GM23338 (cell line): ENCODE measurements around the gene CLP1. TPM values are rescaled to one million over a fixed set of nuclear protein-coding genes. Genes with fewer than 3 reads are reported as not detected.

ENCODE experiments used
- NANOG ChIP-seq: IDR thresholded peaks from 2 replicates; pipeline ENCODE4 v1.6.1; 2016; ENCODE audit warnings: antibody characterized with exemption, borderline replicate concordance
- ZNF331 ChIP-seq: fragments of 250-450 bp; sonication (Bioruptor Pico); IDR thresholded peaks from 2 replicates; pipeline ENCODE4 v1.5.0; 2020; ENCODE audit warnings: low read depth, mild to moderate bottlenecking, moderate library complexity
- microRNA counts: library from miRNA; unstranded; fragments of <30 nt; microRNA quantifications from one replicate; lab custom pipeline; 2017
- microRNA-seq: library from miRNA; unstranded; fragments of <30 nt; microRNA quantifications from one replicate; pipeline ENCODE4, GENCODE V29; 2017
- polyA plus RNA-seq: library from polyadenylated mRNA; unstranded; fragments of >200 nt; fragmentation: Nextera tagmentation; extraction: Ambion mirVana; gene quantifications from 2 replicates; pipeline ENCODE4 v1.2.1, GENCODE V29; 2016
- small RNA-seq: library from RNA; depleted of rRNA; stranded (forward); fragments of <200 nt; gene quantifications from one replicate; pipeline ENCODE3, GENCODE V24; 2014; ENCODE audit warnings: low replicate concordance
- total RNA-seq: library from RNA; depleted of rRNA; stranded (reverse); fragments of >200 nt; shearing (Covaris generic); gene quantifications from 2 replicates; pipeline ENCODE4 v1.2.3, GENCODE V29; 2014; rRNA removed
- TF ChIP-seq, protein P1 (sequence below): fragments of 250-450 bp; sonication (Bioruptor Pico); IDR thresholded peaks from 2 replicates; pipeline ENCODE4 v1.5.0; 2020; ENCODE audit warnings: mild to moderate bottlenecking, moderate library complexity

The CLP1 gene
- total and polyA plus RNA-seq, 2 experiments from 2014 or later: 16.8 to 25.2 TPM

DNA sequence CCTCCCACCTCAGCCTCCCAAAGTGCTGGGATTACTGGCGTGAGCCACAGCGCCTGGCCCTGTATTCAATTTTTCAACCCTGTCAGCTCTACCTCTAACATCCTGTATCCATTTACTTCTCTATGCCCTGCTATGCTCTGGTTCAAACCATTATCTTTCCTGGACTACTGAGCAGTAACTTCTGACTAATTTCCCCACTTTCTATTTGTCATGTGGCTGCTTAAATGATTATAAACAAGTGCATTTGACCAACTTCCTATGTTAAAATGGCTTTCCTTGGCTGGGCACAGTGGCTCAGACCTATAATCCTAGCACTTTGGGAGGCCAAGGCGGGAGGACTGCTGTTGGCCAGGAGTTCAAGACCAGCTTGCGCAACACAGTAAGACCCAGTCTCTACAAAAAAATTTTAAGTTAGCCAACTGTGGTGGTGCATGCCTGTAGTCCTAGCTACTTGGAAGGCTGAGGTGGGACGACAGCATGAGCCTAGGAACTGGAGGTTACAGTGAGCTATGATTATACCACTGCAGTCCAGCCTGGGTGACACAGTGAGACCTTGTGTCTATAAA lies 52.3 kb downstream of the CLP1 start (continued):
- TF ChIP-seq, protein P1, sequence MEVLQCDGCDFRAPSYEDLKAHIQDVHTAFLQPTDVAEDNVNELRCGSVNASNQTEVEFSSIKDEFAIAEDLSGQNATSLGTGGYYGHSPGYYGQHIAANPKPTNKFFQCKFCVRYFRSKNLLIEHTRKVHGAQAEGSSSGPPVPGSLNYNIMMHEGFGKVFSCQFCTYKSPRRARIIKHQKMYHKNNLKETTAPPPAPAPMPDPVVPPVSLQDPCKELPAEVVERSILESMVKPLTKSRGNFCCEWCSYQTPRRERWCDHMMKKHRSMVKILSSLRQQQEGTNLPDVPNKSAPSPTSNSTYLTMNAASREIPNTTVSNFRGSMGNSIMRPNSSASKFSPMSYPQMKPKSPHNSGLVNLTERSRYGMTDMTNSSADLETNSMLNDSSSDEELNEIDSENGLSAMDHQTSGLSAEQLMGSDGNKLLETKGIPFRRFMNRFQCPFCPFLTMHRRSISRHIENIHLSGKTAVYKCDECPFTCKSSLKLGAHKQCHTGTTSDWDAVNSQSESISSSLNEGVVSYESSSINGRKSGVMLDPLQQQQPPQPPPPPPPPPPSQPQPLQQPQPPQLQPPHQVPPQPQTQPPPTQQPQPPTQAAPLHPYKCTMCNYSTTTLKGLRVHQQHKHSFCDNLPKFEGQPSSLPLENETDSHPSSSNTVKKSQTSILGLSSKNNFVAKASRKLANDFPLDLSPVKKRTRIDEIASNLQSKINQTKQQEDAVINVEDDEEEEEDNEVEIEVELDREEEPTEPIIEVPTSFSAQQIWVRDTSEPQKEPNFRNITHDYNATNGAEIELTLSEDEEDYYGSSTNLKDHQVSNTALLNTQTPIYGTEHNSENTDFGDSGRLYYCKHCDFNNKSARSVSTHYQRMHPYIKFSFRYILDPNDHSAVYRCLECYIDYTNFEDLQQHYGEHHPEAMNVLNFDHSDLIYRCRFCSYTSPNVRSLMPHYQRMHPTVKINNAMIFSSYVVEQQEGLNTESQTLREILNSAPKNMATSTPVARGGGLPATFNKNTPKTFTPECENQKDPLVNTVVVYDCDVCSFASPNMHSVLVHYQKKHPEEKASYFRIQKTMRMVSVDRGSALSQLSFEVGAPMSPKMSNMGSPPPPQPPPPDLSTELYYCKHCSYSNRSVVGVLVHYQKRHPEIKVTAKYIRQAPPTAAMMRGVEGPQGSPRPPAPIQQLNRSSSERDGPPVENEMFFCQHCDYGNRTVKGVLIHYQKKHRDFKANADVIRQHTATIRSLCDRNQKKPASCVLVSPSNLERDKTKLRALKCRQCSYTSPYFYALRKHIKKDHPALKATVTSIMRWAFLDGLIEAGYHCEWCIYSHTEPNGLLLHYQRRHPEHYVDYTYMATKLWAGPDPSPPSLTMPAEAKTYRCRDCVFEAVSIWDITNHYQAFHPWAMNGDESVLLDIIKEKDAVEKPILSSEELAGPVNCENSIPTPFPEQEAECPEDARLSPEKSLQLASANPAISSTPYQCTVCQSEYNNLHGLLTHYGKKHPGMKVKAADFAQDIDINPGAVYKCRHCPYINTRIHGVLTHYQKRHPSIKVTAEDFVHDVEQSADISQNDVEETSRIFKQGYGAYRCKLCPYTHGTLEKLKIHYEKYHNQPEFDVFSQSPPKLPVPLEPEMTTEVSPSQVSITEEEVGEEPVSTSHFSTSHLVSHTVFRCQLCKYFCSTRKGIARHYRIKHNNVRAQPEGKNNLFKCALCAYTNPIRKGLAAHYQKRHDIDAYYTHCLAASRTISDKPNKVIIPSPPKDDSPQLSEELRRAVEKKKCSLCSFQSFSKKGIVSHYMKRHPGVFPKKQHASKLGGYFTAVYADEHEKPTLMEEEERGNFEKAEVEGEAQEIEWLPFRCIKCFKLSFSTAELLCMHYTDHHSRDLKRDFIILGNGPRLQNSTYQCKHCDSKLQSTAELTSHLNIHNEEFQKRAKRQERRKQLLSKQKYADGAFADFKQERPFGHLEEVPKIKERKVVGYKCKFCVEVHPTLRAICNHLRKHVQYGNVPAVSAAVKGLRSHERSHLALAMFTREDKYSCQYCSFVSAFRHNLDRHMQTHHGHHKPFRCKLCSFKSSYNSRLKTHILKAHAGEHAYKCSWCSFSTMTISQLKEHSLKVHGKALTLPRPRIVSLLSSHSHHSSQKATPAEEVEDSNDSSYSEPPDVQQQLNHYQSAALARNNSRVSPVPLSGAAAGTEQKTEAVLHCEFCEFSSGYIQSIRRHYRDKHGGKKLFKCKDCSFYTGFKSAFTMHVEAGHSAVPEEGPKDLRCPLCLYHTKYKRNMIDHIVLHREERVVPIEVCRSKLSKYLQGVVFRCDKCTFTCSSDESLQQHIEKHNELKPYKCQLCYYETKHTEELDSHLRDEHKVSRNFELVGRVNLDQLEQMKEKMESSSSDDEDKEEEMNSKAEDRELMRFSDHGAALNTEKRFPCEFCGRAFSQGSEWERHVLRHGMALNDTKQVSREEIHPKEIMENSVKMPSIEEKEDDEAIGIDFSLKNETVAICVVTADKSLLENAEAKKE: no peak
- TF ChIP-seq ZNF331 (CRISPR knock-in tag) (no peak), NANOG (no peak)

MicroRNAs encoded within 50 kb of the gene (microRNA counts, 767-probe panel; counts per million panel counts)
- 14,519 counts per million, percentile 94 among the panel's probes with 10 or more counts for microRNA hsa-miR-130a-3p (lab: Ali Mortazavi, UCI)

Small RNA genes within 50 kb of the gene (microRNA-seq; reads per million reads assigned to microRNA genes)
- gene MIR130A: 8,104 reads per million, percentile 98 among the genes with 10 or more reads in this experiment

Small RNA genes within 50 kb of the gene (small RNA-seq; reads per million reads assigned to genes)
- gene MIR130A: 175 reads per million, percentile 99 among the genes with 10 or more reads in this experiment

Other genes with a start within 250 kb of the CLP1 start
- gene SLC43A3, start 230.6 kb upstream of the CLP1 start, total RNA-seq: 23.7 and 24.8 TPM in 2 replicates
- 11.5 and 14.3 TPM in 2 replicates for gene SLC43A3, start 230.6 kb upstream of the CLP1 start, polyA plus RNA-seq
- 15.9 and 16.1 TPM in 2 replicates for gene RTN4RL2, start 197.2 kb upstream of the CLP1 start, total RNA-seq
- 13.1 and 13.9 TPM in 2 replicates for gene RTN4RL2, start 197.2 kb upstream of the CLP1 start, polyA plus RNA-seq
- 49.7 and 49.8 TPM in 2 replicates for gene SLC43A1, start 142.1 kb upstream of the CLP1 start, total RNA-seq
- 19.6 and 19.7 TPM in 2 replicates for gene SLC43A1, start 142.1 kb upstream of the CLP1 start, polyA plus RNA-seq
- 59.1 and 75.8 TPM in 2 replicates for gene TIMM10, start 127.0 kb upstream of the CLP1 start, total RNA-seq
- gene TIMM10, start 127.0 kb upstream of the CLP1 start, polyA plus RNA-seq: 193 and 194 TPM in 2 replicates
- 0.31 TPM in 1 of 2 replicates, not detected in the other for gene SMTNL1, start 120.2 kb upstream of the CLP1 start, total RNA-seq
- 0.14 and 0.70 TPM in 2 replicates for gene SMTNL1, start 120.2 kb upstream of the CLP1 start, polyA plus RNA-seq
- gene UBE2L6, start 90.1 kb upstream of the CLP1 start, total RNA-seq: 42.2 and 52.0 TPM in 2 replicates
- 46.0 and 46.5 TPM in 2 replicates for gene UBE2L6, start 90.1 kb upstream of the CLP1 start, polyA plus RNA-seq
- gene SERPING1, start 60.1 kb upstream of the CLP1 start, total RNA-seq: 40.8 and 42.3 TPM in 2 replicates
- gene SERPING1, start 60.1 kb upstream of the CLP1 start, polyA plus RNA-seq: 49.8 and 54.7 TPM in 2 replicates
- gene YPEL4, start 7.8 kb upstream of the CLP1 start, total RNA-seq: 0.82 TPM in 1 of 2 replicates, not detected in the other
- gene YPEL4, start 7.8 kb upstream of the CLP1 start, polyA plus RNA-seq: 1.1 and 1.2 TPM in 2 replicates
- 35.7 and 42.3 TPM in 2 replicates for gene ZDHHC5, start 10.4 kb downstream of the CLP1 start, total RNA-seq
- 15.7 and 16.9 TPM in 2 replicates for gene ZDHHC5, start 10.4 kb downstream of the CLP1 start, polyA plus RNA-seq
- gene MED19, start 54.5 kb downstream of the CLP1 start, total RNA-seq: 15.2 and 17.7 TPM in 2 replicates
- gene MED19, start 54.5 kb downstream of the CLP1 start, polyA plus RNA-seq: 64.2 and 64.9 TPM in 2 replicates
- 61.1 and 69.3 TPM in 2 replicates for gene TMX2, start 54.8 kb downstream of the CLP1 start, total RNA-seq
- 56.0 and 59.2 TPM in 2 replicates for gene TMX2, start 54.8 kb downstream of the CLP1 start, polyA plus RNA-seq
- gene SELENOH, start 83.7 kb downstream of the CLP1 start, total RNA-seq: 282 and 311 TPM in 2 replicates
- gene SELENOH, start 83.7 kb downstream of the CLP1 start, polyA plus RNA-seq: 363 and 379 TPM in 2 replicates
- gene BTBD18, start 94.1 kb downstream of the CLP1 start, total RNA-seq: 0.08 TPM in 1 of 2 replicates, not detected in the other
- 0.29 and 0.31 TPM in 2 replicates for gene BTBD18, start 94.1 kb downstream of the CLP1 start, polyA plus RNA-seq
- gene CTNND1, start 104.0 kb downstream of the CLP1 start, total RNA-seq: 136 and 148 TPM in 2 replicates
- gene CTNND1, start 104.0 kb downstream of the CLP1 start, polyA plus RNA-seq: 37.0 and 39.1 TPM in 2 replicates